ENCODE results near the gene PPP1R9A.

The PPP1R9A gene

GRCh38 chr7:95342029-95342428, 434.6 kb downstream of the PPP1R9A start:
- H3K27me3 ChIP-seq (ENCODE audit: low read length), result no peaks in the 10 kb centered on the region
- H3K79me2 ChIP-seq (ENCODE audit: insufficient read depth, low read length), result no peaks in the 10 kb centered on the region
- no peak overlapping the region for H3K4me3 ChIP-seq (ENCODE audit: insufficient read depth, low read length, poor library complexity, severe bottlenecking)
- H3K9me2 ChIP-seq (replicated peaks; ENCODE audit: insufficient read depth, low read length), result no peaks in the 10 kb centered on the region; the same call in 1 of the 2 replicates
- no peak for TF ChIP-seq EZH2phosphoT487 (conservative IDR thresholded peaks at IDR 0.05; ENCODE audit: low read length)
- TF ChIP-seq, protein P1, sequence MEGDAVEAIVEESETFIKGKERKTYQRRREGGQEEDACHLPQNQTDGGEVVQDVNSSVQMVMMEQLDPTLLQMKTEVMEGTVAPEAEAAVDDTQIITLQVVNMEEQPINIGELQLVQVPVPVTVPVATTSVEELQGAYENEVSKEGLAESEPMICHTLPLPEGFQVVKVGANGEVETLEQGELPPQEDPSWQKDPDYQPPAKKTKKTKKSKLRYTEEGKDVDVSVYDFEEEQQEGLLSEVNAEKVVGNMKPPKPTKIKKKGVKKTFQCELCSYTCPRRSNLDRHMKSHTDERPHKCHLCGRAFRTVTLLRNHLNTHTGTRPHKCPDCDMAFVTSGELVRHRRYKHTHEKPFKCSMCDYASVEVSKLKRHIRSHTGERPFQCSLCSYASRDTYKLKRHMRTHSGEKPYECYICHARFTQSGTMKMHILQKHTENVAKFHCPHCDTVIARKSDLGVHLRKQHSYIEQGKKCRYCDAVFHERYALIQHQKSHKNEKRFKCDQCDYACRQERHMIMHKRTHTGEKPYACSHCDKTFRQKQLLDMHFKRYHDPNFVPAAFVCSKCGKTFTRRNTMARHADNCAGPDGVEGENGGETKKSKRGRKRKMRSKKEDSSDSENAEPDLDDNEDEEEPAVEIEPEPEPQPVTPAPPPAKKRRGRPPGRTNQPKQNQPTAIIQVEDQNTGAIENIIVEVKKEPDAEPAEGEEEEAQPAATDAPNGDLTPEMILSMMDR (IDR thresholded peaks at IDR 0.05; ENCODE audit: insufficient read depth, low read length, poor library complexity, severe bottlenecking), result no peak
- H3K9ac ChIP-seq (ENCODE audit: low read length), result no peak overlapping the region
- no peaks in the 10 kb centered on the region for H4K20me1 ChIP-seq (ENCODE audit: low read depth, low read length)
- H3K4me2 ChIP-seq (ENCODE audit: low read depth, low read length, poor library complexity, severe bottlenecking), result no peak overlapping the region
- no peaks in the 10 kb centered on the region for H3K36me3 ChIP-seq (ENCODE audit: low read length)
- H3F3A ChIP-seq (ENCODE audit: insufficient read depth), result no peaks in the 10 kb centered on the region
- H3K27ac ChIP-seq (ENCODE audit: low read depth, low read length), result no peak overlapping the region
- no peaks in the 10 kb centered on the region for H3K9me3 ChIP-seq (ENCODE audit: insufficient read depth, low read length)
- no peak overlapping the region for H2AFZ ChIP-seq (ENCODE audit: low read depth, low read length, severe bottlenecking)

DNA sequence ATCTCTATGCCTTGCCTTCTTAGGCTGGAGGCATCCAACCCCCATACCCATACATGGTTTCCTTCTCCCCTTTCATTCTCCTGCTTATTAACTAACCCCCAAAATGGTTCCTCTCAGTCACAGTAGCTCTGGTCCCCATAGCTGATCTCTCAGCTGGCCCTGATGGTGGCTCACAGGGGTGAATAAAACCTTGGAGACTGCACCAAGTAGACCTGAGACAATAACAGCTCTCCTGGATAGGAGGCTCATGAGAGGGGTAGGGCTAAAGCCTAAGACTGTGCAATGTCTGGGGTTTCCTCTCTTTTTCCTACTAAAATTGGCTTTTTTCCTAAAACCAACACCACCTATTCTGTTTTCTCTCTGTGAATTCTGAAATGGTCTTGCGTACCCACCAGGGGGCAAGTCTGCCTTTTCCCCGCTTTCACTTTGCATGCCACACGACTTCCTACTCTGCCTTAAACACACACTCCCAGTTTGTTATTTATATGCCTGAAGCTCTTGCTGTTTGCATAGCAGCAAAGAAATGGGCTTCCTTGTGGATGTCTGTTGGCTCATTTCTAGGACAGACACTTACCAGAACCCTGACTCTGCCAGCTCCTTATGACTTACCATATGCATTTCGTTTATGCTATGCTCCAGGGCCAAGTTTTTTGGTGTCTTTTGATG, 435.4 kb downstream of the PPP1R9A start:
- no peak overlapping the region for H2AFZ ChIP-seq (ENCODE audit: low read depth, low read length, severe bottlenecking)
- H3F3A ChIP-seq (ENCODE audit: insufficient read depth), result no peaks in the 10 kb centered on the region
- H3K36me3 ChIP-seq (ENCODE audit: low read length), result no peaks in the 10 kb centered on the region
- H3K4me2 ChIP-seq (ENCODE audit: low read depth, low read length, poor library complexity, severe bottlenecking), result no peak overlapping the region
- H3K4me3 ChIP-seq (ENCODE audit: insufficient read depth, low read length, poor library complexity, severe bottlenecking), result no peak overlapping the region
- TF ChIP-seq EZH2phosphoT487 (conservative IDR thresholded peaks at IDR 0.05; ENCODE audit: low read length), result no peak
- TF ChIP-seq, protein P1 (IDR thresholded peaks at IDR 0.05; ENCODE audit: insufficient read depth, low read length, poor library complexity, severe bottlenecking), result no peak
- no peaks in the 10 kb centered on the region for H3K27me3 ChIP-seq (ENCODE audit: low read length)
- H3K27ac ChIP-seq (ENCODE audit: low read depth, low read length), result no peak overlapping the region
- no peak overlapping the region for H3K9ac ChIP-seq (ENCODE audit: low read length)
- no peaks in the 10 kb centered on the region for H4K20me1 ChIP-seq (ENCODE audit: low read depth, low read length)
- H3K9me3 ChIP-seq (ENCODE audit: insufficient read depth, low read length), result no peaks in the 10 kb centered on the region
- H3K9me2 ChIP-seq (replicated peaks; ENCODE audit: insufficient read depth, low read length), result no peaks in the 10 kb centered on the region; the same call in 1 of the 2 replicates
- H3K79me2 ChIP-seq (ENCODE audit: insufficient read depth, low read length), result no peaks in the 10 kb centered on the region

All from SU-DHL-6 (cell line).